ENCODE results near the gene FLNB. TPM values are rescaled to one million over a fixed set of nuclear protein-coding genes. Genes with fewer than 3 reads are reported as not detected.

FLNB gene
- total RNA-seq, 4 donors from 2014 or later = 116 to 533 (median 439) TPM

GRCh38 chr3:58000306-58001085 is 7.7 kb upstream of the FLNB start:
- Histone ChIP-seq H3K4me1 (peaks cover 0 to 34% (median 4%) of the 10 kb centered on the region in 4 donors), H3K36me3 (no peaks in the 10 kb centered on the region), H3K4me3 (no peak overlapping the region), H3K9me3 (no peaks in the 10 kb centered on the region), H3K27ac (peak overlapping the region in 2 of 4 donors; percentile 39 to 88), H3K27me3 (no peaks in the 10 kb centered on the region)
- DNase-seq = no peak
- TF ChIP-seq POLR2A (IDR thresholded peaks at IDR 0.05) = no peak
- no peak for TF ChIP-seq CTCF (IDR thresholded peaks at IDR 0.05)

- Histone ChIP-seq H3K4me3 (no peak overlapping the region), H3K4me1 (peaks cover 0 to 34% (median 4%) of the 10 kb centered on the region in 4 donors), H3K36me3 (no peaks in the 10 kb centered on the region), H3K9me3 (no peaks in the 10 kb centered on the region), H3K27me3 (no peaks in the 10 kb centered on the region), H3K27ac (no peak overlapping the region)
- DNase-seq = no peak
- TF ChIP-seq POLR2A (IDR thresholded peaks at IDR 0.05) (no peak), CTCF (IDR thresholded peaks at IDR 0.05) (no peak)
These were observed 7.1 kb upstream of the FLNB start for GRCh38 chr3:58001086-58001467.

GRCh38 chr3:58001979-58002378 is 6.2 kb upstream of the FLNB start:
- TF ChIP-seq POLR2A (IDR thresholded peaks at IDR 0.05) = no peak
- no peak for TF ChIP-seq CTCF (IDR thresholded peaks at IDR 0.05)
- no peak overlapping the region for H3K4me3 ChIP-seq
- H3K9me3 ChIP-seq = no peaks in the 10 kb centered on the region
- H3K27me3 ChIP-seq = no peaks in the 10 kb centered on the region
- no peak overlapping the region for H3K27ac ChIP-seq
- peaks cover 0 to 34% (median 4%) of the 10 kb centered on the region in 4 donors for H3K4me1 ChIP-seq
- H3K36me3 ChIP-seq = no peaks in the 10 kb centered on the region
- DNase-seq = no peak

- no peak for TF ChIP-seq CTCF (IDR thresholded peaks at IDR 0.05)
- no peak for TF ChIP-seq POLR2A (IDR thresholded peaks at IDR 0.05)
- Histone ChIP-seq H3K36me3 (no peaks in the 10 kb centered on the region), H3K4me1 (peaks cover 2 to 30% (median 4%) of the 10 kb centered on the region in 4 donors), H3K27ac (no peak overlapping the region), H3K27me3 (no peaks in the 10 kb centered on the region), H3K4me3 (no peak overlapping the region), H3K9me3 (no peaks in the 10 kb centered on the region)
- DNase-seq = no peak
These were observed 5.1 kb upstream of the FLNB start for GRCh38 chr3:58003093-58003492.

- Histone ChIP-seq H3K4me1 (peaks cover 0 to 16% (median 9%) of the 10 kb centered on the region in 4 donors), H3K27ac (peak overlapping the region in 1 of 4 donors; percentile 33), H3K27me3 (no peaks in the 10 kb centered on the region), H3K36me3 (no peaks in the 10 kb centered on the region), H3K4me3 (no peak overlapping the region), H3K9me3 (no peaks in the 10 kb centered on the region)
- DNase-seq = peak in 1 of 3 donors; percentile 62
- TF ChIP-seq POLR2A (IDR thresholded peaks at IDR 0.05) (no peak), CTCF (IDR thresholded peaks at IDR 0.05) (no peak)
These were observed 3.2 kb upstream of the FLNB start for GRCh38 chr3:58004973-58005372.

All from Peyer's patch (tissue), 4 donors.